ENCODE measurements around the gene ARL4A.

The ARL4A gene

DNA sequence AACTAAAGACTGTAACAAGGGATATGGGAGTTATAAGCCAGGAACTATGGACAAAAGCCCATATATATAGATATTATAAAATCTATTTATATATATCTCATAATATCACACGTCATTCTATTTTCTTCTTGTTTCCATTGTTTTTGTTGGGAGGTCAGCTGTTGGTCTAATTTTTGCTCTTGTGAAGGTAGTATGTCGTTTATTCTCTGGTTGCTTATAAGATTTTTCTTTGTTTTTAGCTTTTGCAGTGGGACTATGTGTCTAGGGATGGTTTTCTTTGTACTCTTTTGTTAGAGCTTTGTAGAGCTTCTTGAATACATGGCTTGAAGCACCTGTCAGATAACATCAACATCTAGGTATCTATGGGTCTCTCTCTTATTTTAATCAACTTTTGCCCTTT, 14.0 kb downstream of the ARL4A start:
- no CpG with 5 or more reads among the region's 2 CpGs for WGBS (ENCODE audit: insufficient coverage, insufficient read length)
- H3K27ac ChIP-seq (ENCODE audit: low read length): no peak overlapping the region
- no peaks in the 10 kb centered on the region for H3K4me1 ChIP-seq (ENCODE audit: control insufficient read depth, insufficient read depth, low read length)
- H3K9me3 ChIP-seq (ENCODE audit: control insufficient read depth, insufficient read depth, low read length): no peaks in the 10 kb centered on the region
- no peak for DNase-seq (ENCODE audit: low read depth, low spot score)
- no peak overlapping the region for H3K4me3 ChIP-seq (ENCODE audit: low read length)
- H3K36me3 ChIP-seq (ENCODE audit: control insufficient read depth, insufficient read depth, low read length): no peaks in the 10 kb centered on the region
- no peaks in the 10 kb centered on the region for H3K27me3 ChIP-seq (ENCODE audit: control insufficient read depth, insufficient read depth, low read length)

DNA sequence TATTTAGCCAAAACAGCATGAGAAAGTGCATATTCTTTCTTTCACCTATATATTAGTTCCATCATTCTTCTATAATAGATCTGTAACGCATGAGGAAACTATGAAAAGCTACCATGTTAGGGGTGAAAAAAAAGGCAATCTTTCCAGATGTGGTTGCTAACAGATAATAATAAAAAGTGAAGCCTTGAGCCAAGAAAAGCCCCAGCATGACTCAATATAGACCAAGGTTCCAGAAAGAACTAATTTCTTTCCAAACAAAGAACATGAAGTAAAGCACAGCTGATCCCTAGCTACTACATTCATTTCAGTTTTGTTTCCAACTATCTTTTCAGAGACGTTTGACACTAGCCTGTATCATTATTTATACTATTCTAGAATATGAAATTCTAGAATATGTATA, 16.4 kb downstream of the ARL4A start:
- no peak overlapping the region for H3K4me3 ChIP-seq (ENCODE audit: low read length)
- H3K36me3 ChIP-seq (ENCODE audit: control insufficient read depth, insufficient read depth, low read length): no peaks in the 10 kb centered on the region
- no peaks in the 10 kb centered on the region for H3K9me3 ChIP-seq (ENCODE audit: control insufficient read depth, insufficient read depth, low read length)
- DNase-seq (ENCODE audit: low read depth, low spot score): no peak
- no CpG with 5 or more reads among the region's 2 CpGs for WGBS (ENCODE audit: insufficient coverage, insufficient read length)
- no peaks in the 10 kb centered on the region for H3K27me3 ChIP-seq (ENCODE audit: control insufficient read depth, insufficient read depth, low read length)
- H3K4me1 ChIP-seq (ENCODE audit: control insufficient read depth, insufficient read depth, low read length): no peaks in the 10 kb centered on the region
- H3K27ac ChIP-seq (ENCODE audit: low read length): no peak overlapping the region

DNA sequence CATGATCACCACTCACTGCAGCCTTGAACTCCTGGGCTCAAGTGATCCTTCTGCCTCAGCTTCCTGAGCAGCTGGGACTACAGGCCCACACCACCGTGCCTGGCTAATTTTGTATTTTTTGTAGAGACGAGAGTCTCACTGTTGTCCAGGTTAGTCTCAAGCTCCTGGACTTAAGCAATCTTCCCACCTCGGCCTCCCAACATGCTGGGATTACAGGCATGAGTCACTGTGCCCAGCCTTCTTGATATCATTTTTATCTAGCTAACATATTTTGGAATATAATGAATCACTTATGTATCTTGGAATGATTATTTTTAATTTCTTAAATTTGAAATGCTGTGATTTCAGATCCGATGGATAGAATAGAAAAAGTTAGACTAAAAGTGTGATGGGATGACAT, 18.4 kb downstream of the ARL4A start:
- H3K9me3 ChIP-seq (ENCODE audit: control insufficient read depth, insufficient read depth, low read length): no peaks in the 10 kb centered on the region
- WGBS (ENCODE audit: insufficient coverage, insufficient read length): no CpG with 5 or more reads among the region's 4 CpGs
- no peak overlapping the region for H3K27ac ChIP-seq (ENCODE audit: low read length)
- no peak overlapping the region for H3K4me3 ChIP-seq (ENCODE audit: low read length)
- DNase-seq (ENCODE audit: low read depth, low spot score): no peak
- H3K36me3 ChIP-seq (ENCODE audit: control insufficient read depth, insufficient read depth, low read length): no peaks in the 10 kb centered on the region
- no peaks in the 10 kb centered on the region for H3K4me1 ChIP-seq (ENCODE audit: control insufficient read depth, insufficient read depth, low read length)
- no peaks in the 10 kb centered on the region for H3K27me3 ChIP-seq (ENCODE audit: control insufficient read depth, insufficient read depth, low read length)

DNA sequence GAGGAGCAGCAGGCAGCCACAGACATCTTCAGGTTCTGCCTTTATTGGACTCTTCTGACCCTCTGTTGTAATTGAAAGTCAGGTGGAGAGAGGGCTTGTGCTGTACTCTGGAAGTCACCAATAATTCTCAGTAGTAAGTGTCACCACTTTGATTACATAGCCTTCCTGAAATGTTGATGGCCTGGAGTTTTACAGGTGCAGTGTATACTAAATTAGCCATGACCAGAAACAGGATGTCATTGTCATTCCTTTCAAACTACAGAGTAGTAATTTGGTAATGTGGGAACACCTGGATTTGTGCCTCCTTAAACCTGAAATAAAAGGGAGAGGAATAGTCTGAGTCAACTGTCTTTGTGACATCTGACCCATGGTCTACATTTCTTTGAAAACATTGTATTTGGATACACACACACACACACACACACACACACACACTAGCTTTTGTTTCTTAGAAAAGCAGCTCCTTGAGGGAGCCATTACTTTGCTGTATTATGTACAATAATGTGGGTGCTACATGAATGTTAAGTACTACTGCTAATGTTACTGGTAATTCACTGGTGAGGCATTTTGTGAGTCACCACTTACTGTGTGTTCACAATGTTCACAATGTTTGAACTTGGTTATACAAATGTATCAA, 19.6 kb downstream of the ARL4A start:
- Histone ChIP-seq H3K27ac (ENCODE audit: low read length) (no peak overlapping the region), H3K4me3 (ENCODE audit: low read length) (no peak overlapping the region), H3K4me1 (ENCODE audit: control insufficient read depth, insufficient read depth, low read length) (no peaks in the 10 kb centered on the region), H3K36me3 (ENCODE audit: control insufficient read depth, insufficient read depth, low read length) (no peaks in the 10 kb centered on the region), H3K27me3 (ENCODE audit: control insufficient read depth, insufficient read depth, low read length) (no peaks in the 10 kb centered on the region), H3K9me3 (ENCODE audit: control insufficient read depth, insufficient read depth, low read length) (no peaks in the 10 kb centered on the region)
- DNase-seq (ENCODE audit: low read depth, low spot score): no peak

DNA sequence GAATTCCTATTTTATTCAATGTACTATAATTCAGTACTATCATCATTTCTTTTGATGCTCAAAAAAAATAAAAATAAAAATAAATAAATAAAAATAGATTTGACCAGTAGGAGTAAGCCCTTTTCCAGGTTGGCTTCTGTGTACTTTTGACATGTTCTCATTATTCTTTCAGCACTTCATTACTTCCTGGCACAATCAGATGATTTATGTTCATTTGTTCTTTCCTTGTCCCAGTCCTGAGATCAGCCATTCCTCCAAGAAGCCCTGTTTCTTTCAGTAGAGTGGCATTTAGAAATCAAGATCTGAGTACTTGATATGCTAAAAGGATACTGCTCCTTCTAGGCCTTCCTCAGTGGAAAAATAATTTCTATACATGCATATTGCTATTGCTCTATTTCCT, 20.9 kb downstream of the ARL4A start:
- H3K27me3 ChIP-seq (ENCODE audit: control insufficient read depth, insufficient read depth, low read length): no peaks in the 10 kb centered on the region
- H3K27ac ChIP-seq (ENCODE audit: low read length): no peak overlapping the region

DNA sequence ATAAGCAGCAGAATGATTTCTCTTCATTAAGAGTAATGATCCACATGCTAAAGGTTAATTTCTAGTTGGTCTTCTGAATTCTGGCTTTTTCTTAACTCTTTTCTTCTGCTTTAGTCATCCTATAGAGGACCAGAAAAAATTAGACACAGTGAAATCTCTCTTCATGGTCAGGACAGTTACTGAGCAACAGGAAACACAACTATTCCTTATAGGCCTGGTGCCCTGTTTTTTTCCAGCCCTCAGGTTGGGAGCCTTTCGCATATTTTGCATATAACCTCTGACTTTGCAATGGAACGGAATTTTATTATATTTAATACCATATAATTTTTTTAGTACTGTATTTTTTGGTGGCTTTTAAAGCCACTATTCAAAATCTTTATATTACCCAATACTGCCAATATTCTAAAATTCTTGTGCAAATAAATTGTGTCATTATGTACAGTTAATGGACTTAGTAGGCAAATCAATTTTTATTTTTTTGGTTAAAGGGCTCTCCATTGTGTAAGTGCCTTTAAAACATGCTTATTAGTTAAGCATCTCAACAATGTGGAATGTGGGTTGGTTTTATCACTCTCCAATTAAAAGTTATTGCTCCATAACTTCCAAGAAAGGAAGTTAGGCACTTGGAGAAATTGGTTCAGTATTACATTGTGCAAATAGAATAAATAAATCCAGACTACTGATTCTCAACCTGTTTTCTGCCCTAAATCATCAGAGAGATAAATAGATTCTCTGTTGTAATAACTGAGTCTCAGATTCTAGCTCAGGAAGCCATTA, 22.5 kb downstream of the ARL4A start:
- no peak for DNase-seq (ENCODE audit: low read depth, low spot score)
- H3K9me3 ChIP-seq (ENCODE audit: control insufficient read depth, insufficient read depth, low read length): no peaks in the 10 kb centered on the region
- H3K36me3 ChIP-seq (ENCODE audit: control insufficient read depth, insufficient read depth, low read length): no peaks in the 10 kb centered on the region
- no CpG with 5 or more reads among the region's 2 CpGs for WGBS (ENCODE audit: insufficient coverage, insufficient read length)
- no peaks in the 10 kb centered on the region for H3K27me3 ChIP-seq (ENCODE audit: control insufficient read depth, insufficient read depth, low read length)
- no peaks in the 10 kb centered on the region for H3K4me1 ChIP-seq (ENCODE audit: control insufficient read depth, insufficient read depth, low read length)
- no peak overlapping the region for H3K27ac ChIP-seq (ENCODE audit: low read length)
- H3K4me3 ChIP-seq (ENCODE audit: low read length): no peak overlapping the region

More for the DNA sequence above, 20.9 kb downstream of the ARL4A start:
- H3K36me3 ChIP-seq (ENCODE audit: control insufficient read depth, insufficient read depth, low read length): no peaks in the 10 kb centered on the region
- H3K4me1 ChIP-seq (ENCODE audit: control insufficient read depth, insufficient read depth, low read length): no peaks in the 10 kb centered on the region
- no peaks in the 10 kb centered on the region for H3K9me3 ChIP-seq (ENCODE audit: control insufficient read depth, insufficient read depth, low read length)
- no peak overlapping the region for H3K4me3 ChIP-seq (ENCODE audit: low read length)
- DNase-seq (ENCODE audit: low read depth, low spot score): no peak

DNA sequence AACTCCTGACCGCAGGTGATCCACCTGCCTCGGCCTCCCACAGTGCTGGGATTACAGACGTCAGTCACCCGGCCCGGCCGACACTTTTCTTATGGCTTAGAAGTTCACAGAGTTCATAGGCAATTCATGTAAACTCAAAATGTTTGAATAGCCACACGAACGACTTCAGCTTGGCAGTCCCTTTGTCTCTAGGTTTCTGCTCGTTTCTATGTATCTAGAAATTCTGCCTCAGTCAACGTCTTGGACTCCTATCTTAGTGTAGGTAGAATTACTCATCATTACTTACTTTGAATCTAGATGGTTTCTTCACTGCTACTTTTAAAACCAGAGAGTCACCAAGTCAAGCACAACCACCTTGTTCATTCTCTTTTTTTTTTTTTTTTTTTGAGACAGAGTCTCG, 23.7 kb downstream of the ARL4A start:
- no peak overlapping the region for H3K27ac ChIP-seq (ENCODE audit: low read length)
- H3K27me3 ChIP-seq (ENCODE audit: control insufficient read depth, insufficient read depth, low read length): no peaks in the 10 kb centered on the region
- peaks cover 4% of the 10 kb centered on the region; the same call in 1 of the 2 replicates for H3K4me1 ChIP-seq (ENCODE audit: control insufficient read depth, insufficient read depth, low read length)
- H3K36me3 ChIP-seq (ENCODE audit: control insufficient read depth, insufficient read depth, low read length): no peaks in the 10 kb centered on the region
- no peaks in the 10 kb centered on the region for H3K9me3 ChIP-seq (ENCODE audit: control insufficient read depth, insufficient read depth, low read length)
- H3K4me3 ChIP-seq (ENCODE audit: low read length): no peak overlapping the region
- WGBS (ENCODE audit: insufficient coverage, insufficient read length): no CpG with 5 or more reads among the region's 11 CpGs
- DNase-seq (ENCODE audit: low read depth, low spot score): no peak

DNA sequence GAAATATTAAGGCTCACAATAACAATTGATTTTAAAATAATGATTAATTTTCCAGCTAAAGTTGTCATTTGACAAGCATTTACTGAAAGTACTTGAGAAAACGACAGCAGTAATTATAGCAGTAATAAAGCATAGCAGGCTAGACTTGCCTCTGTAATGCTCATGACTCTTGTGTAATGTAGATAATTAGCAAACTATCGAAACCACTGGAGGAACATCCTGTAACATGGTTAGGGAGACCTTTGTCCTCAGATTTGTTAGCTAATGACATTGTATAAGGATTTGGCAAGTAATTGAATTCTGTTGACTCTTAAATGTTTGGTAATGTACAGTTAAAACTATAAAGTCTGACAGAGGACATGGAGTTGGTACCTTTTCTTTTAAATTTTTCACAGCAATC, 24.8 kb downstream of the ARL4A start:
- Histone ChIP-seq H3K9me3 (ENCODE audit: control insufficient read depth, insufficient read depth, low read length) (no peaks in the 10 kb centered on the region), H3K4me1 (ENCODE audit: control insufficient read depth, insufficient read depth, low read length) (peaks cover 6% of the 10 kb centered on the region; the same call in 1 of the 2 replicates), H3K27ac (ENCODE audit: low read length) (no peak overlapping the region), H3K27me3 (ENCODE audit: control insufficient read depth, insufficient read depth, low read length) (no peaks in the 10 kb centered on the region), H3K36me3 (ENCODE audit: control insufficient read depth, insufficient read depth, low read length) (no peaks in the 10 kb centered on the region), H3K4me3 (ENCODE audit: low read length) (no peak overlapping the region)
- no CpG with 5 or more reads among the region's 2 CpGs for WGBS (ENCODE audit: insufficient coverage, insufficient read length)
- no peak for DNase-seq (ENCODE audit: low read depth, low spot score)

DNA sequence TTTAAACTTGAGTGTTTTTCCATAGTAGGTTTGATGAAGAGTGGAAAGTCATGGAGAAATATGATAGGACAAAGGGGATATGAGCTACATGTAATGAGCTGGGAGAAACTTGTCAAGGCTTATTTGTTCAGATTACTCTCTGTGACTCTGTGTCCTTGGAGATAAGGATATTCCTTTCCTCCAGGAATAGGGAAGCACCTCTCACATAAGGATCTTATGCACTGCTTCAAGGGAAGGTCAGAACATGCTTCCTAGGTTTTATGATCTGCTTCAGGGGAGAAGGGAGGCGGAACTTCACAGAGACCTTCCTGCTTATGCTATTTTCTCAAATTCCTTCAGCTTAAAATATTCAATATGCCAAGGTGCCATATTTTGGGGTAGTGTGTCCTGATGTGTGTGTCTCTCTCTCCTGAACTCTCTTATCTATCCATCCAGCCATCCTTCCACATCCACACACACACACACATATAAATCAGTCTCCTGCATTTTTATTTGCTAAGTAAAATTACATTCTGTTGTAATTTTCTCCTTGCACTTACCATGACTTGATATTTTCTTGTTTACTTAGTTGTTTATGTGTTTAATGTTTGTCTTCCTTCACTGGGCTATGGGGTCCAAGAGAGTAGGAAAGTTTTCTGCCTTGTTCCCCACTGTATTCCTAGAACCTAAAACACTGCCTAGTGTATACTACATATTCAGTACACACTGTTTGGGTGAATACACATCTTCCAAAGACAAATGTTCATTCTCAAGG, 26.4 kb downstream of the ARL4A start:
- Histone ChIP-seq H3K27me3 (ENCODE audit: control insufficient read depth, insufficient read depth, low read length) (no peaks in the 10 kb centered on the region), H3K27ac (ENCODE audit: low read length) (no peak overlapping the region), H3K4me1 (ENCODE audit: control insufficient read depth, insufficient read depth, low read length) (peaks cover 6% of the 10 kb centered on the region; the same call in 1 of the 2 replicates), H3K9me3 (ENCODE audit: control insufficient read depth, insufficient read depth, low read length) (no peaks in the 10 kb centered on the region), H3K4me3 (ENCODE audit: low read length) (no peak overlapping the region), H3K36me3 (ENCODE audit: control insufficient read depth, insufficient read depth, low read length) (no peaks in the 10 kb centered on the region)
- no peak for DNase-seq (ENCODE audit: low read depth, low spot score)
- no CpG with 5 or more reads among the region's 1 CpG for WGBS (ENCODE audit: insufficient coverage, insufficient read length)

DNA sequence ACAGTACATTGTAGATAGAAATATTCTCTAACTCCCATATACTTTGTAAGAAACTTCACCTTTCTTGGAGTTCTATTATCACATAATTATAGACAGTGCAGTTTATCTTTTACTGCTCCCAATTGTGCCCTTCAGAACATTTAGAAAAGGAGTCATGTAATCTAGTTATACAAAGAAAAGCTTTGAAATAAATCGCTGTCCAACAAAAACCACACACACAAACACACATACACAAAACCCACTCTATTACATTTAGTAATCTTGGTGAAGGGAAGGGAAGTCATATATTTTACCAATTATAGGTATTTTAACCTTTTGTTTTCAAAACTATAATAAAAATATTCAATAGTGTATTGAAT, 26.9 kb downstream of the ARL4A start:
- no peaks in the 10 kb centered on the region for H3K9me3 ChIP-seq (ENCODE audit: control insufficient read depth, insufficient read depth, low read length)
- no peak overlapping the region for H3K27ac ChIP-seq (ENCODE audit: low read length)
- no peak overlapping the region for H3K4me3 ChIP-seq (ENCODE audit: low read length)
- H3K27me3 ChIP-seq (ENCODE audit: control insufficient read depth, insufficient read depth, low read length): no peaks in the 10 kb centered on the region
- no peaks in the 10 kb centered on the region for H3K36me3 ChIP-seq (ENCODE audit: control insufficient read depth, insufficient read depth, low read length)
- DNase-seq (ENCODE audit: low read depth, low spot score): no peak
- 100% methylated on average over 1 of the region's 1 CpG for WGBS (ENCODE audit: insufficient coverage, insufficient read length)
- H3K4me1 ChIP-seq (ENCODE audit: control insufficient read depth, insufficient read depth, low read length): peaks cover 6% of the 10 kb centered on the region; the same call in 1 of the 2 replicates
